ENCODE results near the gene COL16A1. TPM values are rescaled to one million over a fixed set of nuclear protein-coding genes. Genes with fewer than 3 reads are reported as not detected.
A peak's percentile ranks its signal among the peaks of the same experiment; 100 is the strongest.

The COL16A1 gene
- total RNA-seq, 6 experiments from 2014 or later, result 74.1 to 100 (median 87.6) TPM

- Mint-ChIP-seq H3K4me1 (ENCODE audit: low read depth) (peaks cover 49% of the 10 kb centered on the region), H3K9me3 (no peaks in the 10 kb centered on the region), H3K27me3 (ENCODE audit: insufficient read depth) (no peaks in the 10 kb centered on the region), H3K27ac (peak overlapping the region; percentile 86), H3K36me3 (ENCODE audit: low read depth) (peaks cover 31% of the 10 kb centered on the region), H3K4me3 (peak overlapping the region; percentile 51)
- peak; percentile 57 for DNase-seq
- TF ChIP-seq CTCF (IDR thresholded peaks at IDR 0.05), result no peak
Observed at GRCh38 chr1:31626223-31627207, 77.3 kb downstream of the COL16A1 start.

- no peaks in the 10 kb centered on the region for H3K9me3 Mint-ChIP-seq
- DNase-seq, result peak; percentile 70
- no peaks in the 10 kb centered on the region for H3K27me3 Mint-ChIP-seq (ENCODE audit: insufficient read depth)
- no peak for TF ChIP-seq CTCF (IDR thresholded peaks at IDR 0.05)
- H3K4me1 Mint-ChIP-seq (ENCODE audit: low read depth), result peaks cover 49% of the 10 kb centered on the region
- H3K36me3 Mint-ChIP-seq (ENCODE audit: low read depth), result peaks cover 30% of the 10 kb centered on the region
- H3K27ac Mint-ChIP-seq, result peak overlapping the region; percentile 86
- H3K4me3 Mint-ChIP-seq, result peak overlapping the region; percentile 51
Observed at GRCh38 chr1:31625561-31626222, 78.1 kb downstream of the COL16A1 start.

GRCh38 chr1:31624731-31625514 is 78.9 kb downstream of the COL16A1 start:
- Mint-ChIP-seq H3K27ac (no peak overlapping the region; the same call in 1 of the 2 replicates), H3K4me3 (no peak overlapping the region), H3K9me3 (no peaks in the 10 kb centered on the region), H3K27me3 (ENCODE audit: insufficient read depth) (no peaks in the 10 kb centered on the region), H3K36me3 (ENCODE audit: low read depth) (peaks cover 22% of the 10 kb centered on the region), H3K4me1 (ENCODE audit: low read depth) (peaks cover 49% of the 10 kb centered on the region)
- DNase-seq, result no peak
- TF ChIP-seq CTCF (IDR thresholded peaks at IDR 0.05), result no peak

- H3K4me1 Mint-ChIP-seq (ENCODE audit: low read depth), result peaks cover 47% of the 10 kb centered on the region
- TF ChIP-seq CTCF (IDR thresholded peaks at IDR 0.05), result no peak
- DNase-seq, result no peak
- no peaks in the 10 kb centered on the region for H3K27me3 Mint-ChIP-seq (ENCODE audit: insufficient read depth)
- no peak overlapping the region for H3K27ac Mint-ChIP-seq
- H3K9me3 Mint-ChIP-seq, result no peaks in the 10 kb centered on the region
- no peak overlapping the region for H3K4me3 Mint-ChIP-seq
- H3K36me3 Mint-ChIP-seq (ENCODE audit: low read depth), result peaks cover 16% of the 10 kb centered on the region
Observed at GRCh38 chr1:31624309-31624708, 79.5 kb downstream of the COL16A1 start.

- DNase-seq, result no peak
- H3K4me3 Mint-ChIP-seq, result no peak overlapping the region
- peaks cover 6% of the 10 kb centered on the region; the same call in 1 of the 2 replicates for H3K36me3 Mint-ChIP-seq (ENCODE audit: low read depth)
- H3K9me3 Mint-ChIP-seq, result no peaks in the 10 kb centered on the region
- H3K27ac Mint-ChIP-seq, result no peak overlapping the region
- no peak for TF ChIP-seq CTCF (IDR thresholded peaks at IDR 0.05)
- H3K4me1 Mint-ChIP-seq (ENCODE audit: low read depth), result peaks cover 38% of the 10 kb centered on the region
- H3K27me3 Mint-ChIP-seq (ENCODE audit: insufficient read depth), result no peaks in the 10 kb centered on the region; the same call in 1 of the 2 replicates
Observed at GRCh38 chr1:31623365-31623764, 80.5 kb downstream of the COL16A1 start.
